Measurements from ENCODE around the gene LIPT1. TPM values are rescaled to one million over a fixed set of nuclear protein-coding genes. Genes with fewer than 3 reads are reported as not detected.

LIPT1 gene
- total RNA-seq: 4.2 and 6.2 TPM in 2 replicates

GRCh38 chr2:99154643-99155536, at the start of gene LIPT1, which contains the start of gene TSGA10:
Gene LIPT1 (plus strand): TSS chr2:99154967. CDS start chr2:99161958, 6,991 bp downstream.
Gene TSGA10 (minus strand): TSS chr2:99154942. CDS start chr2:99109439, 45,503 bp downstream.

GRCh38 chr2:99141110-99142108, 13.4 kb upstream of the LIPT1 start, which contains the start of gene C2orf15:
Gene C2orf15 (plus strand): TSS chr2:99141707. CDS start chr2:99150559, 8,852 bp downstream.

DNA sequence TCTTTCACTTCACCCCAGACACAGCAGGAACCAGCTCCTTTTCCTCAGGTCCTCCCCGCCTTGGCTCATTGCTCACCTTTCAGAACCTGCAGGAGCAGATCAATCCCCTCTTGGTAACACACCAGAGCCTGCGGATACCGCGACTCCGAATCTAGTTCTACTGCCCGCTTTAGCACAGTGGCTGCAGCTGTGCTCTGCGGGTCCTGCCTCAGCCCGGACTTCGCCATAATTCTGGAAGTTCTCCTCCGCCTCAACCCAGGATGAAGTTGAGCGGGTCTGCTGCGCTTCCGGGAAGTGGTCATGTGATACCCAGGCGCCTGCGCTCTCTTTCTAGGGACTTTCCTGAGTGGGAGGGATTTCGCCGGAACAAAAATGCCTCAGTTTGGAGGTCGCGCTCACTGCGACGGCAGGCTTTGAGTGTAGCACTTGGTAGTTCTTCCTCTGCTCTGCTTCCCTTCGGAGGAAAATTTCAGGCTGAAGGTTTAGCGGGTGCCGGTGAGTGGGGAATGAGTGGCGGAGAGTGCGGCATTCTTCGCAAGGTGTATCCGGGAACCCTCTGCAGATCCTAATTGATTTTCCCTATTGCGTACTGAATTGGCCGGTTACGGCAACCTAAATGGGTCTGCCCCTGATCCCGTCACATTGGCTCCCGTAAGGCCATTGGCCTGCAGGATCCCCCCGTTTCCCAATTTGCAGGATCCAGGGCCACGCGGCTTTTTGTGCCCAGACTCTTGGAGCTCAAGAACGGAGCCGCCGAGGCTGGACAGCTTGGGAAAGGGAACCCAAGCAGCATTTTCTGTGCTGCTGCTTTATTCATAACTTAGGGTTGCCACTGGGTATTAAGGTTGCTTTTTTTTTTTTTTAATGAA, 26.2 kb downstream of the LIPT1 start, which contains the start of the genes MITD1 and MRPL30:
MITD1 (minus strand) TSS at position 304 of the 869 bp plus-strand sequence; CDS start at position 227, 77 bp downstream.
MRPL30 (plus strand) TSS at position 430 of the 869 bp plus-strand sequence. CDS start 5,020 bp downstream, outside the sequence.

Other genes starting within 250 kb of the LIPT1 start
- 0.50 TPM in 1 of 2 replicates, not detected in the other for gene CRACDL, start 218.7 kb upstream of the LIPT1 start, total RNA-seq
- gene C2orf15, start 13.3 kb upstream of the LIPT1 start, total RNA-seq: not detected in 2 replicates
- 0.49 and 2.1 TPM in 2 replicates for gene TSGA10, start within 50 bp of the LIPT1 start, total RNA-seq
- gene MITD1, start 26.1 kb downstream of the LIPT1 start, total RNA-seq: 8.5 and 16.3 TPM in 2 replicates
- 21.5 and 22.1 TPM in 2 replicates for gene MRPL30, start 26.2 kb downstream of the LIPT1 start, total RNA-seq
- gene LYG2, start 100.7 kb downstream of the LIPT1 start, total RNA-seq: not detected in 2 replicates
- not detected in 2 replicates for gene LYG1, start 146.2 kb downstream of the LIPT1 start, total RNA-seq
- 30.6 and 36.1 TPM in 2 replicates for gene TXNDC9, start 181.4 kb downstream of the LIPT1 start, total RNA-seq
- gene EIF5B, start 182.4 kb downstream of the LIPT1 start, total RNA-seq: 17.3 and 32.8 TPM in 2 replicates